ENCODE measurements around the gene TMEM128.
"Not testable (repeated sequence)": the region's sequence is repeated elsewhere in the genome, so short reads cannot be mapped to it uniquely, and the experiment has no call there.

The TMEM128 gene

DNA sequence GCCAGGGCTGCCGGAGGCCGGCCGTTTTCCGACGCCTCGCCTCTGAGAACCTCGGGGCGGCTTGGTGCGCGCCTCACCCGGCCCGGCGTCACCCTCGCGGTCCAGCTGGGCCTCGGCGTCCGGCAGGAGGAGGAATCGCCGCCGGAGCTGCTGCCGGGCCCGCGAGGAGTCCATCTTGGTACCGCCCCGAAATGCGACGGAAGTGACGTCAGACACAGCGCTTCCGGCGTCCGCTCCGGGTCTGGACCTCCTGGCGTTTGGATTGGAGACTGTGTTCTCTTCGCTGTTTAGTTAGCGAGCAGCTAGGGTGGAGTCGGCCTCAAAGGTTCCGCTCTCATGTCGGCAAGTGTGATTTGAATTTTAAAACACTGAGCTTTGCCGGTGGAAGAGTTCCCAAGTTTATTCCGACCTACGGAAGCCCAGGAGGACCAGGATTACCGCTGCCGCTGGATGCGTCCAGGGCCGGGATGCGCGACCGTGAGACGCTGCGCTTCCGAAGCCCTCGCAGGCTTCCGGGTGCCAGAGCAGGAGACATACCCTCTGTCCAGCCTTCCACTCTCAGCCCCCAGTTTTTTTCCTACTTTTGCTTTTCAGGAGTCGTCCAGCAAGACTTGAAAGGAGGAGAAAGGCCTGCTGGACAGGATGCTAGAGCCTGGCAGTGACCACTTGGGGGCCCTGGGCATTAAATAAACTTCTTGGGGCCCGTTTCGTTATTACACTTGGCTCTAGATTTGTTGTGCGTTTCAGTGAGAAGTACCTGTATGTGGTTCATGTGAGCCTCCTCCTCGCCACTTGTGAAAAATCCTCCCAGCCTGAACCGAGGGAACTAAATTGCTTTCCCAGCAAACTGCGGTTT, at the start of gene TMEM128:
TMEM128 (minus strand) TSS at position 195 of the 856 bp plus-strand sequence; CDS start at position 174, 21 bp downstream.
- DNase-seq (ENCODE audit: low spot score) = peak; percentile 86

- DNase-seq (ENCODE audit: low spot score) = no peak
These were observed 48.3 kb upstream of the TMEM128 start for GRCh38 chr4:4296283-4296846.

DNA sequence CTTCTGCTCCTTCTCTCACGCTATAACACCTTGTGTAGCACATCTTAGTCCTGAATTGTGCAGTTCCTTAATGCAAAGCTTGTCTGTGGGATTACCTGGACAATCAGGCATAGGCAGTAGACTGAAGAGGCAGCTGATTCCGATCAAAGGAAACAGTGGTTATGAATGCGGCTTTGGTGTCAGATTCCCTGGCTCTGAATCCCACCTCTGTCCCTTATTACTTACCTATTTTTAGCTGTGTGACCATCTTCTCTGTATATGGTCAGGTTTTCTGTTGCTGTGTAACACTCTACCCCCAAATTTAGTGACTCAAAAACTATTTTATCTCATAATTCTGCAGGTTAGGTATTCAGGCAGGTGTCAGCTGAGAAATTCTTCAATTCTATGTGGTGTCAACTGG, 45.3 kb upstream of the TMEM128 start:
- DNase-seq (ENCODE audit: low spot score) = no peak

- peak; percentile 90 for DNase-seq (ENCODE audit: low spot score)
These were observed 42.2 kb upstream of the TMEM128 start, which contains the start of the genes LYAR and ZBTB49 for GRCh38 chr4:4289941-4290850. Gene LYAR (minus strand): TSS chr4:4290154. CDS start chr4:4283742, 6,412 bp downstream. Gene ZBTB49 (plus strand): TSS chr4:4290251. CDS start chr4:4299946, 9,695 bp downstream.

DNA sequence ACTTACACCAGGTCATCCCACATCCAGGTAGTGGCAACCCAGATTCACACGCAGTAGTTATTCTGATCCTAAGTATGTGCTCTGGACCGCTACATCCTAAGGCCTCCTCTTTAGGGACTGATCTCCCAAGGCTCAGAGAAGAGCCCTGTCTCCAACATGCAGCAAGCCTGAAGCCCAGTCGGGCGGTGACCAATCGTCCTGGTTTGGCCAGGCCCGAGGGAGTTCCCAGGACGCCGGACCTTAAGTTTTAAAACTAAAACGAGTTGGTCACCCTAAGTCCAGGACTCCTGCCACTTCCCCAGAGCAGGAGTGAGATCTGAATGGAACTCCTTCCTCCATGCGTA, 41.5 kb upstream of the TMEM128 start:
- DNase-seq (ENCODE audit: low spot score) = no peak

- no peak for DNase-seq (ENCODE audit: low spot score)
These were observed 41.0 kb upstream of the TMEM128 start for GRCh38 chr4:4289055-4289454.

GRCh38 chr4:4288098-4288497, 40.1 kb upstream of the TMEM128 start:
- no peak for DNase-seq (ENCODE audit: low spot score)

- DNase-seq (ENCODE audit: low spot score) = peak; percentile 33
These were observed 37.0 kb upstream of the TMEM128 start for GRCh38 chr4:4284827-4285618.

GRCh38 chr4:4281787-4282186, 33.8 kb upstream of the TMEM128 start:
- no peak for DNase-seq (ENCODE audit: low spot score)

DNA sequence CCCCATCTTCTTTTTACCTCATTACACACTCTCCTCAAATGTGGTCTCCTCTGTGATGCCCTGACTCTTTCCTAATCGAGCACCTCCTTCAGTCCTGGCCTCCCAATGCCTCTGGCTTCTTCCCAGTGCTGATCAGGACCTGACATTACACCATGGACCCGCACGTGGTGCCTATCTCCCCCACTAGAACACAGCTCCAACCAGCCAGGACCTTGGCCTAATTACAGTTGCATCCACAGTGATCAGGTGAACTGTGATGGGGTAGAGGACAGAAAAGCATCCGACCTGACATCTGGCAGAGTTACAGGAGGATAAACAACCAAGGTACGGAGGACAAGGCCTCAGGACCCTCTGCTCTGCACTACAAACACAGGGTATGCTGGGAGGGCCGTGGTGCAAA, 29.5 kb upstream of the TMEM128 start:
- DNase-seq (ENCODE audit: low spot score) = no peak

GRCh38 chr4:4274226-4274625, 26.2 kb upstream of the TMEM128 start:
- DNase-seq (ENCODE audit: low spot score) = no peak

GRCh38 chr4:4271912-4272311, 23.9 kb upstream of the TMEM128 start:
- no peak for DNase-seq (ENCODE audit: low spot score)

DNA sequence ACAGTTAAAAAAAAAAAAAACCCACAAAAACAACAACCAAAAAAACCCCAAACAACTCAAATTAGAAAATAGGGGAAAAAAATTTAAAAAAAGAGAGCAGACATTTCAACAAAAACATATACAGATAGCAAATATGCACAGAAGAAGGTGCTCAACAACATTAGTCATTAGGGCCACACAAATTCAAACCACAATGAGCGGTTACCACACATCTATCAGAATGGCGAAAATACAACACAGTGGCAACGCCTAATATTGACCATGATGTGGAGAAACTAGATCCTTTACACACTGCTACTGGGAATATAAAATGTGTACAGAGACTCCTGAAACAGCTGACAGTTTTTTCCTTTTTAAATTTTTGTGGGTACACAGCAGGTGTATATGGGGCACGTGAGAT, 22.5 kb upstream of the TMEM128 start:
- no peak for DNase-seq (ENCODE audit: low spot score)

DNA sequence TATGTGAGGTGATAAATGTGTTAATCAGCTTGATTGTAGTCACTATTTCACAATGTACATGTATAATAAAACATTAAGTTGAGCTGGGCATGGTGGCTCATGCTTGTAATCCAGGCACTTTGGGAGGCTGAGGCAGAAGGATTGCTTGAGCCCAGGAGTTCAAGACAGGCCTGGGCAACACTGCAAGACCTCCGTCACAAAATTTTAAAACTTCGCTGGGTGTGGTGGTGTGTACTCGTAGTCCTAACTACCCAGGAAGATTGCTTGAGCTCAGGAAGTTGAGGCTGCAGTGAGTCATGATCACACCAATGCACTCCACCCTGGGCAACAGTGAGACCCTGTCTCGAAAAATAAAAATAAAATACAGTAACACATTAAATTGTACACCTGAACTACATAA, 21.8 kb upstream of the TMEM128 start:
- DNase-seq (ENCODE audit: low spot score) = no peak

- DNase-seq (ENCODE audit: low spot score) = no peak
These were observed 21.3 kb upstream of the TMEM128 start for GRCh38 chr4:4269331-4269731.

DNA sequence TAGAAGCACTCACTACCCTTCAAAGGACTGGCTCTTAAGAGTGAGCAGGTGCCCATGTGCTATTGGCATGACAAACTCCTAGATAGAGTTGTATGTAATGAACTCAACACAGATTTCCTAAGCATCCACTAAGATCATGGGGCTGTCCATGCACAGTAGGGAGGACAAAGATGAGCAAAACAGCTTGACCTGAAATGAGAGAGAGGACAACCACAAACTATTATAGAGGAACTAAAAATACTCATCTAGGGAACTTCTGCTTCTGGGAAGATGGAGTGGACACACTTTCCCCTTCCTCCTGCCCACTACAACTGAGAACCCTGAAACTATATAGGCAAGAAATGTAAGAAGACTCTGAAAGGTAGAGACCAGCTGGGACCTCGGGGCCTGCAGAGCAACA, 20.8 kb upstream of the TMEM128 start:
- DNase-seq (ENCODE audit: low spot score) = no peak

- no peak for DNase-seq (ENCODE audit: low spot score)
These were observed 20.0 kb upstream of the TMEM128 start for GRCh38 chr4:4267981-4268380.

- peak; percentile 52 for DNase-seq (ENCODE audit: low spot score)
These were observed 12.2 kb upstream of the TMEM128 start for GRCh38 chr4:4260185-4260751.

DNA sequence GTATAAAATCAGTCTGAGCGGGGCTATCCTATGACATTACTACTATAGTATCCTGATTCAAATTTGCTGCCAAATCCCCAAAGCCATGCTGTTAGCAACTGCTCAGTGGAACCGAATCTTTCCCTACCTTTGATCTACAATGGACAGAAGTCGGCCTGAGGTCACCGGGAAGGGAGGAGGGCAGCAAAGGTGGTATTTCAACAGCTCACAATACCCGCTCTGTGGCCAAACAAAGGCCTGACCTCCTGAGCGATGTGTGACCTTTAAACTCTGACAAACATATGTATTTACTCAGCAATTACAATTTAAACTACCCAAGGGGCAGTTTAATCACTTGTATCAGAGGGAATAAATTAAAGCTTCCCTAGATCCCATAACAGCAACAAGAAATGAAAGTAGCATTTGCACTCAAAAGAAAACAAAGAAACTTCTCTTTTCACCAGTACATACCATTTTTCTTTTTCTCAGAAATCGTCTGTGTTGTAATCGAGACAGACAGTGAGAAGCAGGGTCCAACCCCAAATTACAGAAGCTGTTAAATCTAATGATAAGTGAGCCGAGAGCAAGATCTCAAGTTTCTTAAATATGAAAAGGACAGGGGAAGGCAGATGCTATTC, 11.6 kb upstream of the TMEM128 start:
- peak; percentile 64 for DNase-seq (ENCODE audit: low spot score)

DNA sequence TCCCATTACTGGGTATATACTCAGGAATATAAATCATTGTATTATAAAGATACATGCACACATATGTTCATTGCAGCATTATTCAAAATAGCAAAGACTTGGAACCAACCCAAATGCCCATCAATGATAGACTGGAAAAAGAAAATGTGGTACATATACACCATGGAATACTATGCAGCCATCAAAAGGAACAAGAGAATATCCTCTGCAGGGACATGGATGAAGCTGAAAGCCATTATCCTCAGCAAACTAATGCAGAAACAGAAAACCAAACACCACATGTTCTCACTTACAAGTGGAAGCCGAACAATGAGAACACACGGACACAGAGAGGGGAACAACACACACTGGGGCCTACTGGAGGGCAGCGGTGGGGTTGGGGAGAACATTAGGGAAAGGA, 9.7 kb upstream of the TMEM128 start:
- DNase-seq (ENCODE audit: low spot score) = not testable (repeated sequence)

DNA sequence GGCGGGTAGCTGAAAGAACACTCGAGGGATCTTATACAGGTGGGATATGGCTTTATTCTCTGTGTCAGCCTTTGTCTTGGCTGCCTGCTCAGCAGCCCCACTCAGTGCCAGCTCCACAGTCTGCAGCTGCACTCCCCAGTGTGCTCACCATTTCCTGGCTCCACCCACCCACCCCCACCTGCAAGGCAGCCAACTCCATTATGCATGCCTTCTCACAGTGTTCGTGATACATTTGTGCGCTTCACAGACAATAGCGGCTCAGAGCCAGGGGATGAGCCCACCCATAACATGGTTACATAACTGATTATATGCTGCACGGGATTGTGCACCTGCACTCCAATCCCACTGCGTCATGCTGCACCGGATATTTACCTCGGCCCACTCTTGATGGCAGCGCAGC, 8.8 kb upstream of the TMEM128 start:
- no peak for DNase-seq (ENCODE audit: low spot score)
